DND-41 (cell line): Measurements from ENCODE around the gene TOMM22.
A peak's percentile ranks its signal among the peaks of the same experiment; 100 is the strongest.

Source experiments
- EZH2 ChIP-seq: IDR thresholded peaks from 3 replicates; pipeline ENCODE4 v1.6.1; 2012; ENCODE audit warnings: borderline replicate concordance, low read depth, mild to moderate bottlenecking, moderate library complexity, low read length, inconsistent platforms; ENCODE audit not compliant: severe bottlenecking
- TF ChIP-seq, protein P1 (sequence below): IDR thresholded peaks from 2 replicates; pipeline ENCODE4 v1.5.1; 2012; ENCODE audit warnings: borderline replicate concordance, low read length, moderate library complexity, mild to moderate bottlenecking; ENCODE audit not compliant: poor library complexity, severe bottlenecking; ENCODE audit errors: extremely low read depth

DNA sequence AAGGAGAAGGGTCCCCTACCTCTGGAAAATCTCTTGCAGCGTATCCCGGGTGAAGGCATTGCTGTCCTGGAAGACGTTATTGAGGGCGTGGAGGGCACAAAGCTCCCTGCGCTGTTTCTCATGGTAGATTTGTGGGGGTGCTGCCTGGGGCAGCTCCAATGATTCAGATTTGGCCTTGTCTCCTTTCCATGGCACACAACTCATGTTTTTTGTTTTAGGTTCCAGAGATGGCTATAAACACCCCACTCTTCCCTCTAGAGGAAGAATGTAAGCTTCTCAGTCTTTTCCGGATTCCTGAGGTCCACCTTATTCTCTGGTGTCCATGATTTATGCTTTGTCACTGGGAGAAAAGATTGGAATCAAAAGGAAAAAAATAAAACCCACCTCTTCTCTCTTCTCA lies 18.0 kb downstream of the TOMM22 start:
- TF ChIP-seq, protein P1, sequence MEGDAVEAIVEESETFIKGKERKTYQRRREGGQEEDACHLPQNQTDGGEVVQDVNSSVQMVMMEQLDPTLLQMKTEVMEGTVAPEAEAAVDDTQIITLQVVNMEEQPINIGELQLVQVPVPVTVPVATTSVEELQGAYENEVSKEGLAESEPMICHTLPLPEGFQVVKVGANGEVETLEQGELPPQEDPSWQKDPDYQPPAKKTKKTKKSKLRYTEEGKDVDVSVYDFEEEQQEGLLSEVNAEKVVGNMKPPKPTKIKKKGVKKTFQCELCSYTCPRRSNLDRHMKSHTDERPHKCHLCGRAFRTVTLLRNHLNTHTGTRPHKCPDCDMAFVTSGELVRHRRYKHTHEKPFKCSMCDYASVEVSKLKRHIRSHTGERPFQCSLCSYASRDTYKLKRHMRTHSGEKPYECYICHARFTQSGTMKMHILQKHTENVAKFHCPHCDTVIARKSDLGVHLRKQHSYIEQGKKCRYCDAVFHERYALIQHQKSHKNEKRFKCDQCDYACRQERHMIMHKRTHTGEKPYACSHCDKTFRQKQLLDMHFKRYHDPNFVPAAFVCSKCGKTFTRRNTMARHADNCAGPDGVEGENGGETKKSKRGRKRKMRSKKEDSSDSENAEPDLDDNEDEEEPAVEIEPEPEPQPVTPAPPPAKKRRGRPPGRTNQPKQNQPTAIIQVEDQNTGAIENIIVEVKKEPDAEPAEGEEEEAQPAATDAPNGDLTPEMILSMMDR, result peak; percentile 8
- TF ChIP-seq EZH2, result no peak
